NCI-H2029 treated with DMSO at 0.1 percent for 48 hours (cell line): ENCODE measurements around the gene RBM3.
"Not testable (repeated sequence)": the region's sequence is repeated elsewhere in the genome, so short reads cannot be mapped to it uniquely, and the experiment has no call there.

Experiments used
- DNase-seq: peaks from one replicate; lab custom pipeline; 2025; lab: John Stamatoyannopoulos, UW

The RBM3 gene

DNA sequence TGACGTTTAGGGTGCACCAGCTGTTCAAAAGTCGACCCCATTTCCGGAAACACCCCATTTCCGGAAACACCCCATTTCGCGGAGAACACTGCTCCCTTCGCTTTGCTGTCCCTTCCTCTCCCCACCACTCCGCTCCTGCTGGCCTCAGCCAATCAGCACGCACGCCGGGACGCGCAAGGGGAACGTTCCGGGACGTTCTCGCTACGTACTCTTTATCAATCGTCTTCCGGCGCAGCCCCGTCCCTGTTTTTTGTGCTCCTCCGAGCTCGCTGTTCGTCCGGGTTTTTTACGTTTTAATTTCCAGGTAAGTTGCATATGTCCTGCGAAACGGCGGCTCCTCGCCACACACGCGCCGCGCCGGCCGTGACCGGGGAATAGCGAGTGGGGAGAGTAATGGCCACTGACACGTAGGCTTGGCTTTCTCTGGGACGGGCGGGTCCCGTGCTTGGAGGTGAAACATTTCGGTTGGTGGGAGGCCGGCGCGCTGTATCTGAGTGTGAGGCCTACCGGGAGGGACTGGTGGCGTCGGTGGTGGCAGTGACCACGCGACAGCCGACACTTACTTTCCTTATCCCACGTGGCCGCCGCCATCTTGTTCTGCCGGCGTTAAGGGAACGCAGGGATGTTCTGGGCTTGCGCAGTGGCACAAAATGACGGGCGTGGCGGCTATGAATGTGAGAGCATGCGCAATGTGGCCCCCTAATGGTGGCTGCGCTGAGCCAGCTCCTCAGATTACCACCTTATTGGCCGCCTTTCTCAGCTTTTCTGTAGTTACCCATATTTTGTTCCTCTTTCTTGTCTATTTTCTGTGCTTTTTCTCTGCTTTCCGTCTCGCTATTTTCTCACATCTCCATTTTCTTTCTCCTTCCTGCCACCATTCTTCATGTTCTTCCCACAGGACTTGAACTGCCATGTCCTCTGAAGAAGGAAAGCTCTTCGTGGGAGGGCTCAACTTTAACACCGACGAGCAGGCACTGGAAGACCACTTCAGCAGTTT lies at the start of gene RBM3:
TSS of gene RBM3 (plus strand) at position 215 of the 997 bp plus-strand sequence. CDS start at position 912, 697 bp downstream.
- peak; percentile 52 for DNase-seq

DNA sequence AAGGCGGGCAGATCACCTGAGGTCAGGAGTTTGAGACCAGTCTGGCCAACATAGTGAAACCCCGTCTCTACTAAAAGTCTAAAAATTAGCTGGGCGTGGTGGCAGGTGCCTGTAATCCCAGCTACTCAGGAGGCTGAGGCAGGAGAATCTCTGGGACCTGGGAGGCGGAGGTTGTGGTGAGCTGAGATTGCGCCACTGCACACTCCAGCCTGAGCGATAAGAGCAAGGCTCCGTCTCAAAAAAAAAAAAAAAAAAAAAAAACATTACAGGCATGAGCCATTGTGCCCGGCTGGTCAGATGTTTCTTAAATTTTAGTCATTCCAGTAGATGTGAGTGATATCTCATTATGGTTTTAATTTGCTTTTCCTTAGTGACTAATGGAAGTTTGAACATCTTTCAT lies 48.4 kb upstream of the RBM3 start:
- DNase-seq, result not testable (repeated sequence)

DNA sequence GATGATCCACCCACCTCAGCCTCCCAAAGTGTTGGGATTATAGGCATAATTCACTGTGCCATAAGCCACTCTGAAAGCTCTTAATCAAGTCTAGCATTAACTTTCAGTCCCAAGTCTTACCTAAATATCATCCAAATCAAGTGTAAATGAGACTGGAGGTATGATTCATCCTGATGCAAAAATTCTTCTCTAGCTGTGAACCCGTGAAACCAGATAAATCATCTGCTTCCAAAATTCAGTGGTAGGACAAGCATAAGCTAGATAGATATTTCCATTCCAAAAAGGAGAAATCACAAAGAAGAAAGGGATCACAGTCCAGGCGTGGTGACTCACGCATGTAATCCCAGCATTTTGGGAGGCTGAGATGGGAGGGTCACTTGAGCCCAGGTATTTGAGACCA lies 43.5 kb upstream of the RBM3 start:
- no peak for DNase-seq

DNA sequence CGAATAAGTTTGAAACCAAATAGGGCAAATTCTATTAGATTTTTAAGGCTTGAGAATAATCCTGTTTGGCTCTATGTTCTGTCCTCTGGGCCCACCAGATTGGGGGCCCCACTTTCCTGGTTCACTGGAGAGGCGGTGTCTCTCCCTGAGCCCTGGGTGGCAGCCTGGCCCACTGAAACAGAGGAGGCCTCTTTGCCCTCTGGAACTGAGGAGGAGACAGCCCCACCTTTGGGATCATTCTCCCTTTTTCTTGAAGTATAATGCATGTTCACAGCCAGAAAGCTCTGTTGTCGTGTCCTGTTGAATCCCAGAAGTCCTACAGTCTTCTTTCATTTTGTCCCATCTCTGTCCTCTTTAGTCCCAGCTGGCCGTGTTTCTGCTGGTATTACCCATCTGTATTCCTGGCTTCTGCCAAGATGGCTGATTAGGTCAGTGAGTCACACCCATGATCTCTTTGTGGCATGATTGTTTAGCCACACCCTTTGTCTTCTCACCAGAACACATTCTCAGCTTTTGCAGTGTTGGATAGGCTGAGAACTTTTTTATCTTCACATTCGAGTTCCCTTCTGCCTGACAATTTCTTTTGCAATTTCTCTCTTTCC lies 42.8 kb upstream of the RBM3 start:
- no peak for DNase-seq

DNA sequence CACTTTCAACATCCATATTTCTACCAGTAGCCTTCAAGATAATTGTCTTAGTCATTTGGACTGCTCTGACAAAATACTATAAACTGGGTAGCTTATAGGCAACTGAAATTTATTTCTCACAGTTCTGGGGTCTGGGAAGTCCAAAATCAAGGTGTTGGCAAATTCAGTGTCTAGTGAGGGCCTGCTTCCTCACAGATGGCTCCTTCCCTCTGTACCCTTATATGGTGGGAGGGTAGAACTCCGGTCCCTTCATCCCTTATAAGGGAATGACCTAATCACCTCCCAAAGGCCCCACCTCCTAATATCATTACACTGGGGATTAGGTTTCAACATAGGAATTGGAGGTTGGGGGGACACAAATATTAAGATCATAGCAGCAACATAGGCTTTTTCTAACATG lies 42.1 kb upstream of the RBM3 start:
- DNase-seq, result no peak

DNA sequence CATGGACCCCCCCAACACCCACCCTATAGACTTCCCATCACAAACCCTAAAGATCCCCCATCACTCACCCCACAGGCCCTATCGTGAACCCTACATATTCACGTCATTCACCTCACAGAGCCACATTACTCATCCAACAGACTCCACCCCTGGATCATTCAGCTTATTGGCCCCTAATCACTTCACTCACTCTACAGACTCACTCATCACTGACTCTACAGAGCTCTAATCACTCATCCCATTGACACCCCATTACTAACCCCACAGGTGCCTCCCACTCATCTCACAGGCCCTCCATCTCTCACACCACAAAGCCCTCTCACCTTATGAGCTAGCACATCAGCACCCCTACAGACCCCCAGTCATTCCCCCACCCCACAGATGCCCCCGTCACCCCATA lies 41.1 kb upstream of the RBM3 start:
- no peak for DNase-seq

DNA sequence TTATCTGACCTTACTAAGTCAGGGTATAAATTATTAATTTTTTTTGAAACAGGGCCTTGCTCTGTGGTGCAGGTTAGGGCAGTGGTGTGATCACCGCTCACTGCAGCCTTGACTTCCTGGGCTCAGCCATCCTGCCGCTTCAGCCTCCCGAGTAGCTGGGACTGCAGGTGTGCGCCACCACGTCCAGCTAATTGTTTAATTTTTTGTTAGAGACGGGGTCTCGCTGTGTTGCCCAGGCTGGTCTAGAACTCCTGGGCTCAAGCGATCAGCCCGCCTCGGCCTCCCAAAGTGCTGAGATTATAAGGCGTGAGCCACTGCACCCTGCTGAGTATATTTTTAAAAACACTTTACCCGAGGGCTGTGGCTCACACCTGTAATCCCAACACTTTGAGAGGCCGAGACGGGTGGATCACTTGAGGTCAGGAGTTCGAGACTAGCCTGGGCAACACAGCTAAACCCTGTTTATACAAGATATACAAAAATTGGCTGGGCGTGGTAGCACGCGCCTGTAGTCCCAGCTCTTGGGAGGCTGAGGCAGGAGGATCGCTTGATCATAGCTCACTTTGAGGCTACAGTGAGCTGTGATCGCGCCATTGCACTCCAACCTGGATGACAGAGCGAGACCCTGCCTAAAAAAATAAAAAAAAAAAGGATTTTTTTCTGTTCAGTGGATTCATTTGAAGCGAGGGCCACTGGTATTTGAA lies 35.5 kb upstream of the RBM3 start:
- DNase-seq, result no peak

DNA sequence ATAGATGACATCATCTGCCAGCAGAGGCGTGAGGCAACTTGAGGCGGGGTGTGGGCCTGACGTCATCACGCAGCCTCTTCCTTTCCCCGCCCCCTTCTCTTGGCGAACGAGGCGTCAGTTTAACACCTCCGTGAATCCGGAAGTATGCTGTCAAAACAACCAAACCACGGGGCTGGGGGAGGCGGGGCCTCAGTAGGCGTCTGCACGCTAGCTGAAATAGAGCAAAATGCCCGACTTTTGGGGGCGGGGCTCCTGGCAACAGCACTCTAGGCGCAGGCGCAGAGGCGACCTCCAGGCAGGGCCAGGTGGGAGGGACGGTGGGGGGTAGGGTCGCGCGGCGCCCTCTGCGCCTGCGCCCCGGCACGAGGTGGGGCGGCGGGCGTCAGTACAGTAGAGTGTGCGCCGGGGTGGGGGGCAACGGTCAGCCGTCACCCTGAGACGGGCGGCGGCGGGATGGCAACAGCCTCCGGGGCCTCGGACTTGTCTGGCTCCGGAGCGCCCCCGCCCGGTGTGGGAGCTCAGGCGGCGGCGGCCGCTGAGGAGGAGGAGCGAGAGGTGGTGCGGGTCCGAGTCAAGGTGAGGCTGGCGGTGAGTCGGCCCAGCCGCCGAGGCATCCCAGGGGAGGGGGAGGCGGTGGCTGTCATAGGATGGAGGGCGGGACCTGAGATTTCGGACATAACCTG lies 34.8 kb upstream of the RBM3 start, which contains the start of gene TBC1D25:
TSS of gene TBC1D25 (plus strand) at position 370 of the 683 bp plus-strand sequence. CDS start at position 454, 84 bp downstream.
- DNase-seq, result peak; percentile 80

DNA sequence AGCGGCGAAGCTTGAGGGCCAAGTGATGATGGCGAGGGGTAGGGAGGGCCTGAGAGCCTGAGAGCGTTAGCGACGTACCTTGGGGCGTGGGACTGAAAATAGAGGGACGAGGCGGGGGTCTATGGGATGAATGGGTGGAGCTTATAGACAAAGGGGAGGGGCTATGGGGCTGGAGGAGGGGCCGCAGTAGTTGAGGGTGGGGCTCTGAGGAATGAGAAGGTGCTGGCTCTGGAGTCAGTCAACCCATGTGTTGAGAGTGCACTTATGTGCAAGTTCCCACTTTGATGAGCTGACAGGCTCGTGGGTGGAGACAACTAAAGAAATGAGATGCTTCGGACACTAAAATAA lies 34.3 kb upstream of the RBM3 start:
- no peak for DNase-seq

DNA sequence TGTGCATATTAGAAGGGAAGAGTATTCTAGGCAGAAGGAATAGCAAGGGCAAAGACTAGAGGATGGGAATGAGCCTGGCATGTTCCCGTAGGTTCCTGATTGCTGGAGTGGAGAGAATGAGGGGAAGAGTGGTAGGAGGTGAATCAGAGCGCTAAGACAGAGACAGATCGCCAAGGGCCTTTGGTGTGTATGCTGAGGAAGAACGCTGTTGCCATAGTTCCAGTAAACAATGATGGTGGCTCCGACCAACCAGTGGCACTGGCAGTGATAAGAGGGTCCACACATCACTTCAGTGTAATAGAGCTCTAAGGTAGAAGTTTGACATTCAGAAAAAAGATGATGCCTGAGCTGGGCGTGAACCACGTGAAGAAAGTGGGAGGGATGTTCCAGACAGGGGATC lies 33.8 kb upstream of the RBM3 start:
- no peak for DNase-seq

DNA sequence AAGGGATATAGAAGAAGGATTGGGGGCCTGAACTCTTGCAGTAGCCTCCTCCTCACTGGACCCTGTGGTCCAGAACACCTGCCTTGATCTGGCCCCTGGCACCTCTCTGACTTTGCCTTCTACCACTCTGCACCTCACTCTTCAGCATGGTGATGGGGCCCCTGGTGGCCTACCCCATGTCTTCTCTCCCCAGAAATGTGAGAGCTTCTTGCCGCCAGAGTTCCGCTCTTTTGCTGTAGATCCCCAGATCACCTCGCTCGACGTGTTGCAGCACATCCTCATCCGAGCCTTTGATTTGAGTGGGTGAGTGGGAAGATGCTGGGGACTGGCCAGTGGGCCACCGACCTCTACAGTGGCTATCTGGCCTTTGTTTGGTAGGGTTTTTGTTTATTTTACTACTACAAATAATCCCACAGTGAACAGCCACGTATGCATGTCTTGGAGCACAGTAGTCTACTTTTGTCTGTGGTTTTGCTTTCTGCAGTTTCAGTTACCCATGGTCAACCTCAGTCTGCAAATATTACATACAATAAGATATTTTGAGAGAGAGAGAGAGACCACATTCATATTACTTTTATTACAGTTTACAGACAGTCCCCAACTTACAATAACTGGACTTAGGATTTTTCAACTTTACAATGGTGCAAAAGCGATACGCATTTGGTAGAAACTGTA lies 33.0 kb upstream of the RBM3 start:
- no peak for DNase-seq

DNA sequence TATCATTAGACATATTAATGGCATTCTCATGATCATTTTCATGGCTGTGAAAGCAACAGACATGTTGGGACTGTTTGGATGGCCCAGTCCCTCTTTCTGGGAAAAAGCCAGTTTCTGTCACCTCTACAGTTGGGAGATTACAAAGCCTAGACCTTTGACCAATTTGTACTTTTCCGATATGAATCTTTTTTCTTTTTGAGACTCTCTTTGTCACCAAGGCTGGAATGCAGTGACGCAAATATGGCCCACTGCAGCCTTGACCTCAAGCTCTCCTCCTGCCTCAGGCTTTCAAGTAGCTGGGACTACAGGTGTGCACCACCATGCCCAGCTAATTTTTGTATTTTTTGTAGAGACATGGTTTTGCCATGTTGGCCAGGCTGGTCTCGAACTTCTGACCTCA lies 25.4 kb upstream of the RBM3 start:
- no peak for DNase-seq

DNA sequence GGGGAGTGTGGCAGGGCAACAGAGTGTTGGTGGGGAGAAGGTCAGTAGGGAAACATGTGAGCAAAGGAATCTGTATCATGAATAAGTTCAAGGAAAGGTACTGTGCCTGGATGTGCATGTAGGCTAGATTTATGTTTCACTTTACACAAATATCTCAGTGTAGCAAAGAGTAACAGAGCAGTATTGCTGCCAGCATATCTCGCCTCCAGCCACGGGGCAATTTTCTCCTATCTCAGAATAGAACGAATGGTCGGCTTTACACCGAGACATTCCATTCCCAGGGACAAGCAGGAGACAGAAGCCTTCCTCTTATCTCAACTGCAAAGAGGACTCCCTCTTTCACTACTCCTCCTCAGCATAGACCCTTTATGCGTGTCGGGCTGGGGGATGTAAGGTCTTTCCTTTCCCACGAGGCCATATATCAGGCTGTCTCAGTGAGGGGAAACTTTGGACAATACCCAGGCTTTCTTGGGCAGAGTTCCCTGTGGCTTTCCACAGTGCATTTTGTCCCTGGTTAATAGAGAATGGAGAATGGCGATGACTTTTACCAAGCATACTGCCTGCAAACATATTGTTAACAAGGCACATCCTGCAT lies 18.5 kb upstream of the RBM3 start:
- not testable (repeated sequence) for DNase-seq

DNA sequence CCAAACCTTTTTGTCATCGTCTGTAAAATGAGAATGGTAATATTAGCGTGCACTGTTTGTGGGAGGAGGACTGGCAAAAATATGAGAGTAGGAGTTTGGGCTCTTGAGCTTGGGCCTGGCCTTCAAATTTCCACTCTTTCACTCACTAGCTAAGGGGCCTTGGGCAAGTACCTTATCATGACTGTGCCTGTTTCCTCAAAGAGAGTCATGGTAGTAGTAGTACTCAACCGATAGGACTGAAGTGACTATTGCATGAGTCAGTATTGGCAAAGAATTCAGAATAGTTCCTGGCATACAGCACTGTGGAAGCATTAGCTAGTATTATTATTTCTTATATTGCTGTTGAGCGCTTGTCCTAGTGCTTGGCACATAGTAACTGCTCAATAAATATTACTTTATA lies 16.0 kb upstream of the RBM3 start:
- no peak for DNase-seq

DNA sequence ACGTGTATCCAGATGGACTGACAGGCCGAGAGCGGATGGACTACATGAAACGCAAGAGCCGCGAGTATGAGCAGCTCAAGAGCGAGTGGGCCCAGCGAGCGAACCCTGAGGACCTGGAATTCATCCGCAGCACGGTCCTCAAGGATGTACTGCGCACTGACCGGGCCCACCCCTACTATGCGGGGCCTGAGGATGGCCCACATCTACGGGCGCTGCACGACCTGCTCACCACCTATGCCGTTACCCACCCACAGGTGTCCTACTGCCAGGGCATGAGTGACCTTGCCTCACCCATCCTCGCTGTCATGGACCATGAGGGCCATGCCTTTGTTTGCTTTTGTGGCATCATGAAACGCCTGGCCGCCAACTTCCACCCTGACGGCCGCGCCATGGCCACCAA lies 14.6 kb upstream of the RBM3 start:
- DNase-seq, result no peak

DNA sequence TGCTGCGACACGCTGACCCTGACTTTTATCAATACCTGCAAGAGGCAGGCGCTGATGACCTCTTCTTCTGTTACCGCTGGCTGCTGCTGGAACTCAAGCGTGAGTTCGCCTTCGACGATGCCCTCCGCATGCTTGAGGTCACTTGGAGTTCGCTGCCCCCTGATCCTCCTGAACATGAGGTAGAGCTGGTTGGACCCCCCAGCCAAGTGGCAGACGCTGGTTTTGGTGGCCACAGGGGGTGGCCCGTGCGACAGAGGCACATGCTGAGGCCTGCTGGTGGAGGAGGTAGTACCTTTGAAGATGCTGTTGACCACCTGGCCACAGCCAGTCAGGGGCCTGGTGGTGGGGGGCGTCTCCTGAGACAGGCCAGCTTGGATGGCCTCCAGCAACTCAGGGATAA lies 14.2 kb upstream of the RBM3 start:
- DNase-seq, result no peak

DNA sequence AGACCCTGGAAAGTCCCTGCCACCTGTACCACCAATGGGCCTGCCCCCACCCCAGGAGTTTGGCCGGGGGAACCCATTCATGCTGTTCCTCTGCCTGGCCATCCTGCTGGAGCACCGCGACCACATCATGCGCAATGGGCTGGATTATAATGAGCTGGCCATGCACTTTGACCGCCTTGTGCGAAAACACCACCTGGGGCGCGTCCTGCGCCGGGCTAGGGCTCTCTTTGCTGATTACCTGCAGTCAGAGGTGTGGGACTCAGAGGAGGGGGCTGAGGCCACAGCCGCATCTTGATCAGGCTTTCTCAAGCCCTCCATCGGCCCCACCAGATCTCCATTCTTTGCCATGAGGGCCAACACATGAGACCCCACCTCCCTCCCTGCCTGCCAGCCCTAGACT lies 13.6 kb upstream of the RBM3 start:
- DNase-seq, result no peak

DNA sequence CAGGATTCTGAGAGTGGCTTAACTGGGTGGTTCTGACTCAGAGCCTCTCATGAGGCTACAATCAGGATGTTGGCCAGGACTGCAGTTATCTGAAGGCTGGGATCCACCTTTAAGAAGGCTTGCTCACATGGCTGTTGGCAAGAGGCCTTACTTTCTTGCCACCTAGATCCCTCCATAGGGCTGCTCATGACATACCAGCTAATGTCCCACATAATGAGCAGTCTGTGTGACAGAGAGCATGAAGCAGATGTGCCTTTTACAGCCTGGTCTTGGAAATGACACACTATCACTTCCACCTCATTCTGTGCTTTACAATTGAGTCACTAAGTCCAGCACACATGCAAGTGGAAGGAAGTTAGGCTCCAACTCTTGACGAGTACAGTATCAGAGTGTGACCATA lies 4.3 kb upstream of the RBM3 start:
- no peak for DNase-seq

DNA sequence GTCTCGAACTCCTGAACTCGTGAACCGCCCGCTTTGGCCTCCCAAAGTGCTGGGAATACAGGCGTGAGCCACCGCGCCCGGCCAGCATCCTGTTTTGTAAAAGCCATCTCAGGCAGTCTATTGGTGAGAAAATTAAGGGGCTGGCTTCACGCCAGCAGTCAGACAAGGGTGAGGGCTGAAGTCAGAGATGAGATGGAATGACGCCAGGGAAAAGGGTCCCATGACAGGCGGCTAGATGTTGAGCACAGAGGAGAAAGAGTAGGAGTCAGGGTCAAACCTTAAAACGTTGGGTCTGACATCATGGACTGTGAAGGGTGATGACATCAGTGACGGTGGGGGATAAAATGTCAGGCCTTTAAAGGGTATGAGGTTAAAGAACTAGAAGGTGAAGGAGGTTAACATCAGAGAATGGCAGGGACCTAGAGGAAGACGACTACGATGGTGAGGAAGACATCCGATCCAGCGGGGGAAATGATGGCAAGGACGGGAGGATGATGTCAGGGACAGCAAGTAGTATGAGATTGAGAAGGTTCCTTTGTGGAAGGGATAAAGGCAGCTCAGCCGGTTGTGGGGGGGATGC lies 504 bp upstream of the RBM3 start:
- DNase-seq, result peak; percentile 43

DNA sequence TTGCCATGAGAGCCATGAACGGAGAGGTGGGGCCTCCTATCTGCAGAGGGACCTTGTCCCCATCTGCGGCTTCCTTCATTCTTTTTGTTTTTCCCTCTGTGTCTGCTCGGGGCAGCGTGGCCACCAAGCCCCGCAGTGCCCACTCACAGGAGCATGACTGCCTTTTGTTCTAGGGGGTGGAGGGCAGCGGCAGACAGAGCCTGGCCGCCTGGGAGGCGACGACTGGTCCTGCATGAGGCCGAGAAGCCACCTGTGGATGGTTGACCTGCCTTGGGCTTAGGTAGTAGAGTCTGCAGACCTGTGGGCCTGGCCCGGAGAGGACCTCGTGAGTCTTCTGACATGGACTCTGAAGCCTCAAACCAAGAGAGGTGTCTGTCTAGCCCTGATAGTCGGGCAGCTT lies 1.4 kb downstream of the RBM3 start:
- DNase-seq, result no peak

DNA sequence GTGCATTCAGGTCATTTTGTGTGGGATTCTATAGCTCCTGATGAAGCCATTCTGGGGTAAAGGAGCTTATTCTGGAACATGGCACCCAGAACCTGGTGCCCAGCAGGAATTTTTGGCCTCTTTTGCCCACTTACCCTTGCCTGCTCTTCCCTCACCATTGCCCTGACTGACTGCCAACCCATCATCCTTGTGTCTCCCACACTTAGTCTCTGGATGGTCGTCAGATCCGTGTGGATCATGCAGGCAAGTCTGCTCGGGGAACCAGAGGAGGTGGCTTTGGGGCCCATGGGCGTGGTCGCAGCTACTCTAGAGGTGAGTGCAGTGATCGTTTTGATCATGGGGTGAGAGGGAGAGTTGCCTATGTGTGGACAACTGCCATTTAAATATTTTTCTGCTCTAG lies 1.8 kb downstream of the RBM3 start:
- DNase-seq, result no peak
